ENCODE data around the gene KRT10.

- TF ChIP-seq POLR2A (IDR thresholded peaks at IDR 0.05) = no peak
- TF ChIP-seq CTCF (IDR thresholded peaks at IDR 0.05) = no peak
- TF ChIP-seq POLR2AphosphoS5 (IDR thresholded peaks at IDR 0.05) = no peak
These were observed 40.0 kb downstream of the KRT10 start, which contains the start of gene KRT27 for GRCh38 chr17:40782450-40782849.

Measured in prostate gland (tissue), 2 donors.